ENCODE results near the gene MAGI2. TPM values are rescaled to one million over a fixed set of nuclear protein-coding genes. Genes with fewer than 3 reads are reported as not detected.

Gene MAGI2
- total RNA-seq, 1 experiment from 2014 or later, result 0.22 TPM

DNA sequence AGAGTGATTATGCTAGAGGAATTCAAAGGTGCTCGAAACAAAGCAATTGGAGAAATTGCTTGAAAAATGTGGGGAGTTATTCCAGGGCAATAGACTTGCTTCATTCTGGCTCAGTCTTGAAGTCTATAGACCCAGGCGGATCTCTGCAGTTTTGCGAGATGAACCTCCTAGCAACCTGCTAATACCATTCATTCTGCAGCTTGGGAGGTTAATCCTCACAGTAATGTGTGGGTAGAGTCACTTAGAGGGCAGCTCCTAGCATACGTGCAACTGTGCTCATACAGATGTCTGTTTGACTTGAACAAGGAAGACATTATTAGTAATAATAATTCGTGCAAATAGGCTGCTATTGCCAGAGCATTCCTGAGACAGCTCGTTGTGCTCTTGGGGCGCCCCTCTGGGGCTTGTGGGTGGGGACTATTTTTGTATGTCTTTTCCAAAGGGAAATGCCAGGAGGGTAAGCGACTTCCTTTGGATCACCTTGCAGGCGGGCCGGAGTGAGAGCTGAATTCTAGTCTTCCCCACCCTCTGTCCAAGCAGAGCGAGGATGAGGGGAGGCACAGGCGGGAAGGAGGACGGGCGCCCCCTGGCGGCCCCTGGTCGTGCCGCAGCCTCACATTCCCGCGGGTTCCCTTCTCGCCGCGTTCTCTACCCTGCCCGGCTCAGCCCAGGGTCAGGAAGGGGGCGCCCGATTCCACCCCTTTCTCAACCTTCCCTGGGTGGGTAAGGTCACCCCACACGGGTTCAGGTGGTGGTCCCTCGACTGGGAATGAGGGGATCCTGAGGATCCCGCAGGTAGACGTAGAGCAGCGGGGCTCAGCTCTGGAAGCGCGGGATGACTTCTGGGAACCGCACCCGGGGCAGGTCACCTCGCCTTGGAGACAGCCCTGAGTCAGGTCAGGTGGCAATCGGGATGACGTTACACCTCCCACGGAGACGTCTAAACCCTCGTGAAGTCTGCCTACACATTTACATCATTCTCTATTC is 1413.4 kb downstream of the MAGI2 start:
- no peaks in the 10 kb centered on the region for H3K79me2 ChIP-seq (ENCODE audit: insufficient read depth, low read length)
- no peak overlapping the region for H3K27ac ChIP-seq (ENCODE audit: low read depth, low read length)
- no peaks in the 10 kb centered on the region for H3K36me3 ChIP-seq (ENCODE audit: control insufficient read depth in 1 of 2, insufficient read depth in 2 of 2, low read length in 2 of 2)
- no peak overlapping the region for H3K9ac ChIP-seq (ENCODE audit: low read length)
- no TSS peak for BruUV-seq (replicated peaks)
- POLR2A ChIA-PET, result no interaction called here
- RAD21 ChIA-PET (ENCODE audit: low non-redundant PET in 1 of 2, low total read pairs in 2 of 2, uncharacterized antibody in 2 of 2, unreplicated experiment in 2 of 2), result interaction anchor here in 1 of 2 experiments (0.7 kb wide), 1 partner anchor 101 kb away, joined by 3 read pairs; no protein-coding TSS in a partner anchor
- H3K9me2 ChIP-seq (ENCODE audit: insufficient read depth), result no peaks in the 10 kb centered on the region
- H3K4me2 ChIP-seq (ENCODE audit: low read length), result peak overlapping the region; percentile 78
- intact Hi-C loops (cut with micrococcal nuclease), result loop anchor here (1.0 to 5.0 kb wide), 2 partner anchors 100 to 383 kb away; no protein-coding TSS in a partner anchor
- H3K4me3 ChIP-seq (replicated peaks in 1 of 2; ENCODE audit: low read depth in 1 of 2, low read length in 2 of 2), result peak overlapping the region in 1 of 2 experiments; percentile 42; a peak in 2 of 4 replicates
- ATAC-seq, result peak; percentile 99
- DNase-seq (ENCODE audit: low read depth, low spot score), result peak; percentile 23
- H3K27me3 ChIP-seq (ENCODE audit: insufficient read depth, low read length), result no peaks in the 10 kb centered on the region
- peak overlapping the region; percentile 82 for H2AFZ ChIP-seq (ENCODE audit: low read depth, low read length, poor library complexity, severe bottlenecking)
- H3K9me3 ChIP-seq (ENCODE audit: control insufficient read depth in 1 of 2, insufficient read depth in 1 of 2, low read depth in 1 of 2, low read length in 2 of 2), result no peaks in the 10 kb centered on the region
- TF ChIP-seq, protein P1, sequence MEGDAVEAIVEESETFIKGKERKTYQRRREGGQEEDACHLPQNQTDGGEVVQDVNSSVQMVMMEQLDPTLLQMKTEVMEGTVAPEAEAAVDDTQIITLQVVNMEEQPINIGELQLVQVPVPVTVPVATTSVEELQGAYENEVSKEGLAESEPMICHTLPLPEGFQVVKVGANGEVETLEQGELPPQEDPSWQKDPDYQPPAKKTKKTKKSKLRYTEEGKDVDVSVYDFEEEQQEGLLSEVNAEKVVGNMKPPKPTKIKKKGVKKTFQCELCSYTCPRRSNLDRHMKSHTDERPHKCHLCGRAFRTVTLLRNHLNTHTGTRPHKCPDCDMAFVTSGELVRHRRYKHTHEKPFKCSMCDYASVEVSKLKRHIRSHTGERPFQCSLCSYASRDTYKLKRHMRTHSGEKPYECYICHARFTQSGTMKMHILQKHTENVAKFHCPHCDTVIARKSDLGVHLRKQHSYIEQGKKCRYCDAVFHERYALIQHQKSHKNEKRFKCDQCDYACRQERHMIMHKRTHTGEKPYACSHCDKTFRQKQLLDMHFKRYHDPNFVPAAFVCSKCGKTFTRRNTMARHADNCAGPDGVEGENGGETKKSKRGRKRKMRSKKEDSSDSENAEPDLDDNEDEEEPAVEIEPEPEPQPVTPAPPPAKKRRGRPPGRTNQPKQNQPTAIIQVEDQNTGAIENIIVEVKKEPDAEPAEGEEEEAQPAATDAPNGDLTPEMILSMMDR (IDR thresholded peaks at IDR 0.05 in 2 of 3, conservative IDR thresholded peaks at IDR 0.05 in 1 of 3; ENCODE audit: borderline replicate concordance in 1 of 3, insufficient read depth in 1 of 3, low read depth in 2 of 3, low read length in 2 of 3), result peak; percentile 69 to 92 (median 81)
- TF ChIP-seq CBX3 (IDR thresholded peaks at IDR 0.05; ENCODE audit: low read depth), result no peak
- TF ChIP-seq SP1 (IDR thresholded peaks at IDR 0.05; ENCODE audit: low read depth), result no peak
- peak; percentile 64 for TF ChIP-seq RAD21 (IDR thresholded peaks at IDR 0.05; ENCODE audit: low read depth)
- no peak for TF ChIP-seq FOSL1 (IDR thresholded peaks at IDR 0.05; ENCODE audit: low read depth)
- TF ChIP-seq EZH2 (IDR thresholded peaks at IDR 0.05), result no peak
- no peak for TF ChIP-seq POLR2AphosphoS5 (IDR thresholded peaks at IDR 0.05; ENCODE audit: low read depth, low read length)
- TF ChIP-seq, protein P2, sequence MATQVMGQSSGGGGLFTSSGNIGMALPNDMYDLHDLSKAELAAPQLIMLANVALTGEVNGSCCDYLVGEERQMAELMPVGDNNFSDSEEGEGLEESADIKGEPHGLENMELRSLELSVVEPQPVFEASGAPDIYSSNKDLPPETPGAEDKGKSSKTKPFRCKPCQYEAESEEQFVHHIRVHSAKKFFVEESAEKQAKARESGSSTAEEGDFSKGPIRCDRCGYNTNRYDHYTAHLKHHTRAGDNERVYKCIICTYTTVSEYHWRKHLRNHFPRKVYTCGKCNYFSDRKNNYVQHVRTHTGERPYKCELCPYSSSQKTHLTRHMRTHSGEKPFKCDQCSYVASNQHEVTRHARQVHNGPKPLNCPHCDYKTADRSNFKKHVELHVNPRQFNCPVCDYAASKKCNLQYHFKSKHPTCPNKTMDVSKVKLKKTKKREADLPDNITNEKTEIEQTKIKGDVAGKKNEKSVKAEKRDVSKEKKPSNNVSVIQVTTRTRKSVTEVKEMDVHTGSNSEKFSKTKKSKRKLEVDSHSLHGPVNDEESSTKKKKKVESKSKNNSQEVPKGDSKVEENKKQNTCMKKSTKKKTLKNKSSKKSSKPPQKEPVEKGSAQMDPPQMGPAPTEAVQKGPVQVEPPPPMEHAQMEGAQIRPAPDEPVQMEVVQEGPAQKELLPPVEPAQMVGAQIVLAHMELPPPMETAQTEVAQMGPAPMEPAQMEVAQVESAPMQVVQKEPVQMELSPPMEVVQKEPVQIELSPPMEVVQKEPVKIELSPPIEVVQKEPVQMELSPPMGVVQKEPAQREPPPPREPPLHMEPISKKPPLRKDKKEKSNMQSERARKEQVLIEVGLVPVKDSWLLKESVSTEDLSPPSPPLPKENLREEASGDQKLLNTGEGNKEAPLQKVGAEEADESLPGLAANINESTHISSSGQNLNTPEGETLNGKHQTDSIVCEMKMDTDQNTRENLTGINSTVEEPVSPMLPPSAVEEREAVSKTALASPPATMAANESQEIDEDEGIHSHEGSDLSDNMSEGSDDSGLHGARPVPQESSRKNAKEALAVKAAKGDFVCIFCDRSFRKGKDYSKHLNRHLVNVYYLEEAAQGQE (IDR thresholded peaks at IDR 0.05; ENCODE audit: low read depth), result no peak
- no peak for TF ChIP-seq YY1 (IDR thresholded peaks at IDR 0.05; ENCODE audit: extremely low read depth, insufficient replicate concordance, low read depth, low read length)
- no peak for TF ChIP-seq SIN3A (IDR thresholded peaks at IDR 0.05; ENCODE audit: low read depth)
- H4K20me1 ChIP-seq (ENCODE audit: insufficient read depth), result no peaks in the 10 kb centered on the region
- CTCF ChIA-PET, result interaction anchor here (0.7 to 4.4 kb wide), 16 partner anchors 8 to 793 kb away, joined by 3 to 23 read pairs (median 4); no protein-coding TSS in a partner anchor
- peaks cover 0 to 8% of the 10 kb centered on the region in 2 experiments; a peak in 2 of 4 replicates for H3K4me1 ChIP-seq (ENCODE audit: control insufficient read depth in 1 of 2, insufficient read depth in 2 of 2, low read length in 2 of 2)
